Islet precursor cell (in vitro differentiated cells): ENCODE data around the gene FOXL3.
"Not testable (repeated sequence)": the region's sequence is repeated elsewhere in the genome, so short reads cannot be mapped to it uniquely, and the experiment has no call there.

ENCODE experiments used
- DNase-seq: peaks from one replicate; pipeline ENCODE4 v3.0.0-alpha.2; 2018

FOXL3 gene

DNA sequence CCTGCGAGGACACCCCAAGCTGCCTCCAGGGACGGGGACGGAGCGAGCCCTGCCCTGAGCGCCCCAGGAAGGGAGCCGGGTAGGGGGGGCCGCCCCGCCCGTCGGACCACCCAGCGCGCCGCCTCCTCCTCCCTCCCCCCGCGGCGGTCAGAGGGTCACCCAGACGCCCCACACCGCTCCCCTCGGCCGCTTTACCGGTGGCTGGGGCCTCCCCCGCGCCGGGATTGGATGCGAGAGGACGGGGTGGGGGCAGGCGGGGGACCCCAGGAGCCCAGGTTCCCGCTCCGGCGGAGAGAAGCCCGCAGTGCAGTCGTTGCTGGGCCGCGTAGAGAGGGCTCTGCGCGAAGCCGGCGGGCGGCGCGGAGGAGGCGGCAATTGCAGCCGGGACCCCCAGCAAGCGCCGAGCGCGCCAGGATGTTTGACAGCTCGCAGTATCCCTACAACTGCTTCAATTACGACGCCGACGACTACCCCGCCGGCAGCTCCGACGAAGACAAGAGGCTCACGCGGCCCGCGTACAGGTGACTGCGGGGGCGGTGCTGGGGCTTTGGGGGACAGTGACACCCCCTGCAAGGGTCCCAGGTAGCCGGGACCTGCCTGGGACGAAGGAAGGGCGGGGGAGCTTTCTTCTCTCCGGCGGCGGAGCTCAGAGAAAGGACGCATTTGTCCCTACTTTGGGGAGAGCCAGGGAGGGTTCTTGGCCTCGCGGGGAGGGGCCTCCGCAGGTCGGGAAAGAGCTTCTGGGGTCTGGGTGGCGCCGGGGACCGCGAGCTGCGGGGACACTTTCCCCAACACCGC lies at the start of gene FOXL3:
FOXL3 (plus strand) TSS at position 415 of the 798 bp plus-strand sequence; CDS start at position 415, 0 bp downstream.
- no peak for DNase-seq

DNA sequence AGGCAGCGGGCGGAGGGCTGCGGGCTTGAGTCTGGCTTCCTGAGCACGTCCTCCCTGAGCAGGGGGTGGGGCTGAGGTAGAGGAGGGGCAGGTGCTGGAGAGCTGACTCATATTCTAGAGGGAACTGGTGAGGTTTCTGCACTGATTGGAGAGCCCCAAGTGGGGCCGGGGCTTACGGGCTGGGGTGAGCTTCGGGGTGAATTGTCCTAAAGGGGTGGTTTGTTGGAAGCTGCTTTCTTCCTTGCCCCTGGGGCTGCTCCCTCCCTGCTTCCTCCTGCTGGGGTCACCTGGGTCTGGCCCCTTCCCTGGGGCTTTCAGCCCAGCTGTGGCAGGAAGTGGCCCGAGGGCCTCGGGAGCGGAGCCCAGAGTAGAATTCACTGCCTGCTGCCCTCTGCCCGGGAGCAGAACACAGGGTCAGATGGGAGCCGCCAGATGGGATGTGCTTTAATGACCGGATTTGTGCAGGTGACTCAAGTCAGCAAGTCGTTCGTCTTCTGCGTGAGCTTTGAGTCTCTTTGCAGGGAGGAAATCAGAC lies 49.0 kb upstream of the FOXL3 start:
- DNase-seq: peak; percentile 74

DNA sequence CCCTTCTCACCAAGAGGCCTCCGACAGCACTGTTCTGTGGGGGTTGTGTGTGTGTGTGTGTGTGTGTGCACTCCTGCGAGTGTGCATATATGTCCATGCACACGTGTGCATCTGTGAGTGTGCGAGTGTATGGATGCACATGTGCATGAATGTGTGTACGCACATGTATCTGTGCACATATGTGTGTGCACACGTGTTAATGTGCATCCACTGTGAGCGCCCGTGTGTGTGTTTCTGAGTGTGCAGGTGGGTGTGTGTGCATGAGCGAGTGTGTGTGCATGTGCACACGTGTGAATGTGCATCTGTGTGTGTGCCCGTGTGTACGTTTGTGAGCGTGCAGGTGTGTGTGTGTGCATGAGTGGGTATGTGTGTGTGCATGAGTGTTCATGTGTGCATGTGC lies 48.5 kb upstream of the FOXL3 start:
- DNase-seq: no peak

DNA sequence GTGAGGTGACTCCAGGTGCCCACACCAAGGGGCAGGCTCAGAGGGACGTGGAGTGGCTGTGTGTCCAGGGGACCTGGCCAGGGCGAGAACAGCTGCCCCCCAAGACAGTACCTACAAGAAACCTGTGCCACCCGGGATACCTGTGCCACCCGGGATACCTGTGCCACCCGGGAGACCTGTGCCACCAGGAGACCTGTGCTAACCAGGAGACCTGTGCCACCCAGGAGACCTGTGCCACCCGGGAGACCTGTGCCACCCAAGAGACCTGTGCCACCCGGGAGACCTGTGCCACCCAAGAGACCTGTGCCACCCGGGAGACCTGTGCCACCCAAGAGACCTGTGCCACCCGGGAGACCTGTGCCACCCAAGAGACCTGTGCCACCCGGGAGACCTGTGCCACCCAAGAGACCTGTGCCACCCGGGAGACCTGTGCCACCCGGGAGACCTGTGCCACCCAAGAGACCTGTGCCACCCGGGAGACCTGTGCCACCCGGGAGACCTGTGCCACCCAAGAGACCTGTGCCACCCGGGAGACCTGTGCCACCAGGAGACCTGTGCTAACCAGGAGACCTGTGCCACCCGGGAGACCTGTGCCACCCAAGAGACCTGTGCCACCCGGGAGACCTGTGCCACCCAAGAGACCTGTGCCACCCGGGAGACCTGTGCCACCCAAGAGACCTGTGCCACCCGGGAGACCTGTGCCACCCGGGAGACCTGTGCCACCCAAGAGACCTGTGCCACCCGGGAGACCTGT lies 47.0 kb upstream of the FOXL3 start:
- not testable (repeated sequence) for DNase-seq

DNA sequence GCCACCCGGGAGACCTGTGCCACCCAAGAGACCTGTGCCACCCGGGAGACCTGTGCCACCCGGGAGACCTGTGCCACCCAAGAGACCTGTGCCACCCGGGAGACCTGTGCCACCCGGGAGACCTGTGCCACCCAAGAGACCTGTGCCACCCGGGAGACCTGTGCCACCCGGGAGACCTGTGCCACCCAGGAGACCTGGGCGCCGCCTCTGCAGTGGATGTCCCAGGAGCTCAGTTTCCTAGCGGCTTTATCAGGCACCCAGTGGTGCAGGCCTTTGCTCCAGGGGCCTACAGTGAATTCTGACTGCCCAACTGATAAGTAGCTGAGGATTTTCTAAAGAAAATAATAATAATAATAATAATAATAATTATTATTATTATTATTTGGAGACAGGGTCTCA lies 46.4 kb upstream of the FOXL3 start:
- not testable (repeated sequence) for DNase-seq

DNA sequence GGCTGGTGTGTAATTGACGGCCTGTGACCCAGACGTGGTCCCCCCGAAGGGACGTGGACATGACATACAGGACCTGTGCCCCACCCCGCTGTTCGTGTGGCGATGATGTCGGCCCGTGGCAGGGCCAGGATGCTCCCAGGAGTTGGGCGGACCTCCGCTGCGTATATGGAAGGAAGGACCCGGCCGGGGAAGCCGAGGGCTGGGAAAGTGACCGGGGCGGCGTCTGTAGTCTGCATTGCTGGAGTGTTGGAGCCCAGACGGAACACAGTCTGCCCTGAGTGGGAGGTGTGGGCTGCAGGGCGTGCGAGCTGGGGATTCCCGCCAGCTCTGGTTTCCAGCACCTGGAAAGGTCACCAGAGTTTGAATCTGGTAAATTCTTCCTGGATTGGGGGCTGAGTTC lies 45.0 kb upstream of the FOXL3 start:
- DNase-seq: no peak

DNA sequence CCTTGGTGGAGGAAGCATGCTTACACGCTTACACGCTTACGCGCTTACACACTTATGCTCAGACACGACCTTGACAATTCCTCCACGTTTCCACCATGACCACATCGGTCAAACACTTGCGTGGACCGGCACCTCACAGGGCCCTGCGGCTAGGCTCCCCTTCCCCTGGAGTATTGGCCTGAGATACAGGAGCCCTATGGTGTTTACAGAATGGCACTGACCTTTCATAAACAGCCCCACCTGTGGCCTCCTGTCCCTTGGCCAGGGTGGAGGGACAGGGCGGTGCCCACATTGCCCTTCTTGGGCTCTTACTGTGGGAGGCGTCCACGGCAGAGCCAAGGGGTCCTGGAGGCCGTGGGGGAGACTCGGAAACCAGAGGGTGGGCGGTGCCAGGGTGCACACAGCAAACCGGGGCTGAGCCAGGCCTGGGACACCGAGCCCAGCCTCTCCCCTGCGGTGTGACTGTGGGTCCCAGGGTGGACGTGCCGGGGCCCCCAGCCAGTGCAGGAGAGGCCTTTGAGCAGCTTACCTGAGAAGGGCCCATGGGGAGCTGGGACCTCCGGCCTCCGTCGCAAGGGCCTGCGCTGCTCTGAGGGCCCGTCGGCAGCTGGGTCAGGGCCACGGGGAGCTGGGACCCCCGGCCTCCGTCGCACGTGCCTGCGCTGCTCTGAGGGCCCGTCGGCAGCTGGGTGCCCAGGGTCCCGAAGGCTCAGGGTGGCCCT lies 44.2 kb upstream of the FOXL3 start:
- no peak for DNase-seq

DNA sequence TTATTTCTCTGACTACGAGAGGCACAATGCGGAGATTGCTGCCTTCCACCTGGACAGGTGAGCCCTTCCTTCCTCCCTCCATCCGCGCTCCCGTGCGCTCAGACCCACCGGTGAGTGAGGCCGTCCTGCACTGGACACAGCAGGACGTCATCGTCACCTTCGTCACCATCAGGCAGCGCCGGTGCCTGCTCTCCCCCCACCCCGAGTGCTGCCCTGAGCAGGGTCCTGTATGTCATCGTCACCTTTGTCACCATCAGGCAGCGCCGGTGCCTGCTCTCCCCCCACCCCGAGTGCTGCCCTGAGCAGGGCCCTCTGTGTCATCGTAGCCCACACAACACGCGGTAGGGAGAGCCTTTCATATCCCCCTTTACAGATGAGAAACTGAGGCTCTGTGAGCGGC lies 43.5 kb upstream of the FOXL3 start:
- no peak for DNase-seq

DNA sequence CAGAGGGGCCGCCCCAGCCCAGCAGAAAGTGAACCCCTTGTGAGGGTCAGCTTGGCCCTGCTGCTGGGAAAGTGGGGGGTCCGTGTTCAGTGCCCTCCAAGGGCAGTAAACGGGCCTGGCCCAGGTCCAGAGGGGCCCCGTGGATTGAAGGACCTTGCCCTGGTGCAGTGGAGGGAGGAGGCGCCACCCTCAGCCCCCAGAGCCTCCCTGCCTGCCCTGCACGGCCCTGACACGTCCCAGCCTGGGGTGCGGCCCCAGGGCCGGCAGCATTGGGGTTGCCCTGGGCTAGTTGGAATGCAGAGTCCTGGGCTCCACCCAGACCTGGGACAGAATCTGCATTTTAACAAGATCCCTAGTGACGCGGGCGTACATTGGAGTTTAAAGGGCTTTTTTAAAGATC lies 42.8 kb upstream of the FOXL3 start:
- DNase-seq: no peak

DNA sequence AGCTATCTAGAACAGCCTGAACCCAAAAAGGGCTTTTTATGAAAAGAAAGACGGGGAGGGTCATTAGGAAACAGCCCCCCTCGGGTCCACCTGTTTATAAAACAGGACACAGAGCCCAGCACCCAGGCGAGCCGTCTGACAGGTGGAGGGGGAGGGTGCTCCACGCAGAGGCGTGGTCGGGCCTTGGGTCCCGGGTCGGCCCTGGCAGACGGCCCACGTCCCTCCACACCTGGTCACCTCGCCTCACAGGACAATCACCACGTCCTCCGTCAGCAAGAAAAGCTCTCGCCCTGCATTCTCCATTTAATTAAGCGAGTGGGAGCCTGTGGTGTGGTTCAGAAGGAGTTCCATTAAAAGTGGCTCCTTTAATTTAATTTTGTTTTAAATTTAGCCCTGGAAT lies 42.3 kb upstream of the FOXL3 start:
- DNase-seq: no peak

DNA sequence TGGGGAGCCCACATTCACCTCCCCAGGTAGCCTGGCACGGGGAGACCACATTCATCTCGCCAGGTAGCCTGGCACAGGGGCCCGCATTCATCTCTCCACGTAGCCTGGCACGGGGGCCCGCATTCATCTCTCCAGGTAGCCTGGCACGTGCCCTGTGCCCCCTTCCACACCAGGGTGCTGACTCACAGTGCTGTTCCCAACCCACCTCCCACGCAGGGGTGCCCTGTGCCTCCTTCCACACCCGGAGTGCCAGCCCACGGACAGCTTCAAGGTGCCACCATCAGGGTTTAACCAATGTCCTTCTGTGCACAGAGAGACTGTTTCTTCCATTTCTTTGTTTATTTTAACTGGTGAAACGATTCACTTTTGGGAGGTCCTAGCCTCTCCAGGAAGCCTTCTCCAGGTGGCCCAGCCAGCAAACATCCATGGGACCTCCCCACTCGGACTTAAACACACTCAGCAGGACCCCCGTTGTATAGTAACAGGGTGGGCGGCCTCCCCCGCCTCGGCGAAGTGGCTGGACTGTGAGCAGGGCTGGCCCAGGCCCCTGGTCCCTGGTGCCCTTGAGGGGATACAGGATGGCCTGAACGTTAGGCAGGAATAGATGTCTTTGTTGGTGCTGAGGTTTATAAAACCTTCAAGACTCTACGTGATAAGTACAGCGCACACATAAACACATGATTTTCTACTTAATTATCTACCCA lies 41.1 kb upstream of the FOXL3 start:
- no peak for DNase-seq

DNA sequence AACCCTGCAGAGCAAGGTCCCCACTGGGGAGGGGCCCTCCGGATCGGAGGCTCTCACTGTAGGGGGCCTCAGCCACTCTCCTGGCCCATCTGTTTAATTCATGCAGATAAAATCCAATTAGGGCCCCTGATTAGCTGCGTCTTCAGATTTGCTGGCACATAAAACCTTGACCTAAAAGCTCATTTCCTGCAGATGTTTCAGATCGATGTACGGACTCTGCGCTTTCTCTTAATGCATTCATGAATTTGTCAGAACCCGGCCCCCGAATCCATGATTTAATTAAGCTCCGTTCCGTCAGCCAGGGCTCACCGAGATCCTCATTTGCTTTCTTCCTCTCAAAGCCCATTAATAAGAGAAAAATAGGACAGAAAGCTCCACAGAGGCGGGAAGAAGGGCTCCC lies 40.0 kb upstream of the FOXL3 start:
- DNase-seq: no peak

DNA sequence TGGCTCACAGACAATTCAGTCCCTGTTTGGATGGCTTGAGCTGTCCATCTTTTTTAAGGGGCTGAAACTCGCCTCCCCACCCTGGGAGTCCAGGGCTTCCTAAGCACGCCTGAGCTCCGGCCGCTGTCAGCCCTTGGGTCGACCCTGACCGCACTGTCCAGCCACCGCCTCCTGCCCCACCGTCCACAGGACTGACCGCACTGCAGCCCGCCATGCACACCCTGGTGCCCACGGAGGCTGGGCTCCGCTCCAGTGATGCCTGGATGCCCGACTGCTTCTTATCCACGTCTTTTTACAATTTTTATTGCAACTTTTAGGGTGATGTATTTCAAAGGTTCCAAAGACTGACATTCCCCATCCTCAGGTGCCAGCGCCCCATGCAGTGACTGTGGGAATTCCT lies 39.4 kb upstream of the FOXL3 start:
- no peak for DNase-seq

DNA sequence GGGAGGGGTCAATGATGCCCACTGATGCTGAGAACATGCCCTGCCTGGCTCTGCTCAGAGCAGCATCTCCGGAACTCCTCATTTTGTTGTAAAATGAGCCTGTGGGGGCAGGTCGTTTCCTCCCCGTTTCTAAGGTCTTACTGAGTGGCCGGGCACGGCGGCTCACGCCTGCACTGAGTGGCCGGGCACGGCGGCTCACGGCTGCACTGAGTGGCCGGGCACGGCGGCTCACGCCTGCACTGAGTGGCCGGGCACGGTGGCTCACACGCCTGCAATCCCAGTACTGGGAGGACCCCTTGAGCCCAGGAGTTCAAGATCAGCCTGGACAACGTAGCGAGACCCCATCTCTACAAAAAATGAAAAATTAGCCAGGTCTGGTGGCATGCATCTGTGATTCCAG lies 39.0 kb upstream of the FOXL3 start:
- DNase-seq: no peak

DNA sequence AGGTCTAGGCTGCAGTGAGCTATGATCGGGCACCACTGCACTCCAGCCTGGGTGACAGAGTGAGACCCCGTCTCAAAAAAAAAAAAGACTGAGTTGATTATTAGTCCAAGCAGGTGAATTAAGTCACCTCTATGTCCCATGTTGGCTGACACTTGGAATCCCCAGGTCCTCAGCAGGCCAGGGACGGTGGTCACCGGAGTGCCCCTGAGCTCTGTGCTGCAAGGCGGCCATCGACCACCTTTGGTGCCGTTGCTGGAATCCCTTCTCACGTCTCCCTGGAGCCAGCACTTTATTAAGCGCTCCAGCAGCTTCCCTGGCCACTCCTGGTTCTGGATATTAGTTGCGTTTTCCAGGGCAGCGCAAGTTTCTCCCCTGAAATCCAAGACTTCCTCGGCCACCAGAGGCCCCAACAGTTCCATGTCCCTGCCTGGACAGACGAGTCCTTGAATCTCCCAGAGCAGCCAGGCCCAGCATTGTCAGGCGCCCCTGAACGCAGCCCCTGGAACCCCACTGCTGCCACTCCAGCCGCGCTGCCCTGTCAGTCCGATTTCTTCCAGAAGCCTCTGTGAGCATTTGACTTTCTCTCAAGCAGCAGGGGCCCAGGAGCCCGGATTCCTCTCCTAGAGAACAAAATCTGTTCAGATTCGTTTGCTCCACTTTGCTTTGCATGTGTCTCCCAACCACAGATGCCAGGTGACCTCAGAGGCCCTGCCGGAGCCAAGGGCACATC lies 38.4 kb upstream of the FOXL3 start:
- no peak for DNase-seq

DNA sequence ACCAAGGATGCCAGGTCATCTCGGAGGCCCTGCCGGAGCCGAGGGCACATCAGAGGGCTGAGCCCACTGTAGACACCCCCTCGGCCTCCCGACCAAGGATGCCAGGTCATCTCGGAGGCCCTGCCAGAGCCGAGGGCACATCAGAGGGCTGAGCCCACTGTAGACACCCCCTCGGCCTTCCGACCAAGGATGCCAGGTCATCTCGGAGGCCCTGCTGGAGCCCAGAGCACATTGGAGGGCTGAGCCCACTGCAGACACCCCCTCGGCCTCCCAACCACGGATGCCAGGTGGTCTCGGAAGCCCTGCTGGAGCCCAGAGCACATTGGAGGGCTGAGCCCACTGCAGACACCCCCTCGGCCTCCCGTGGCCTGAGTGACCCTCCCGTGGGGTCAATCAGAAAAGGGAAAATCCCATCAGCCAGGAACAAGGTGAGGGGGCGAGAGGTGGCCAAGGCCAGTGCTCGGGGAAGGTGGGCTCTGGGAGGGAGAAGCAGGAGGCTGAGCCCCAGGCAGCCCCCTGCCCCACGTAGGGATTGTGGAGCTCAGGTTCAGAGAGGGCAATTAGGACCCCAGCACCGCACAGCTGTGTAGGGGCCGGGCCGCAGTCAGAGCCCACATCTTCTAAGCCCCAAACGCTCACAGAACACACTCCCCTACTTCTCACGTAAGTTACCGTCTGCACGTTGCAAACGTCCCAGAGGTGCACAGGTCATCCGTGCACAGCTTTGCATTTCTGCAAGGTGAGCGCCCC lies 37.6 kb upstream of the FOXL3 start:
- no peak for DNase-seq

DNA sequence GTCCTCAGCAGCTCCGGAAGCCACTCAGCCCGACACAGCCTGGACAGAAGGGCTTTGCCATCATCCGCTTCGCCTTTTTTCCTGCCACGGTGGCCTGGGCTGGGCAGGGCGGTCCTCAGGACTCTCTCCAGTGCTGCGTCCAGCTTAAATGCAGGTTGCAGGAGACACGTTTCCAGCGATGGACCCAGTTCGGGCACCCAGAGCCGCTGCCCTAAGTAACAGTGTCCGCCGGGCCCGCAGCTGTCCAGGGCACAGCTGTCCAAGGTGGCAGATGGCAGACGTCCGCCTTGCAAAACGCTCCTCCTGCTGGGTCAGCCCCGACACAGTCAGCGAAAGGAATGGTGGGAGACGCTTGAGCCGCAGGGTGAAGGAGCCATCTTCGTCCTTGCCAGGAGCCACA lies 37.0 kb upstream of the FOXL3 start:
- no peak for DNase-seq

DNA sequence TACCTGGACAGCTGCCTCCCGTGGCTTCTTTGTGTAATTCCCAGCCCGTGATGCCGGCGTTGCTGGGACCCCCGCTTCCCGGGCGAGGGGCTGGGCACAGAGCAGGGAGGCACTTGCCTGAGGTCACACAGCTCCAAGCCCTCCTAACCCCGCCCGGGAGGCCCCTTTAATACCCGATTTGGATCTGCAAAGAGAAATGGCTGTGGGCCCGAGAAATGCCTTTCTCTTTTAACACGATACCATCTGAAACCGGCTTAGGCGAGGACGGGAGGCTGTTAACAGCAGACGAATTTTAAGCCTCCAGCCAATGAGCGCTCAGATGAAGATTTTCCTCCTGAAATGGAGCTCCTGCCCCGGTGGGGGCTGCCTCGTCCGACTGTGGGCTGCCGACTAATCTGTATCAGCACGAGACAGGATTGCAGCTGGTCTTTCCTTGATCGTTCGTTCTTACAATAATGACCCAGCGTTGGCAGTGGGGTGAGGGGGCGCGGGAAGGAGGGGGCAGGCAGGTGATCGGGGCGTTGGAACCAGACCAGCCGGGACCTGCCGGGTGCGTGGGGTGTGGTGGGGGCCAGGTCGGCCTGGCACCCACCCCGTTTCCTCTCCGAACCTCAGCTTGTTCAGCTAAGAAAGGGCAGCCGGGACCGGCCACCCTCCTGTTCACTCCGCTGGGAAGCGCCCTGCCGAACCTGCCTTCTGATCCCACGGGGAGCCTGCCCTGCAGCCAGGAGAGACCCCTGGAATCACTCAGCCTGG lies 36.2 kb upstream of the FOXL3 start:
- DNase-seq: no peak

DNA sequence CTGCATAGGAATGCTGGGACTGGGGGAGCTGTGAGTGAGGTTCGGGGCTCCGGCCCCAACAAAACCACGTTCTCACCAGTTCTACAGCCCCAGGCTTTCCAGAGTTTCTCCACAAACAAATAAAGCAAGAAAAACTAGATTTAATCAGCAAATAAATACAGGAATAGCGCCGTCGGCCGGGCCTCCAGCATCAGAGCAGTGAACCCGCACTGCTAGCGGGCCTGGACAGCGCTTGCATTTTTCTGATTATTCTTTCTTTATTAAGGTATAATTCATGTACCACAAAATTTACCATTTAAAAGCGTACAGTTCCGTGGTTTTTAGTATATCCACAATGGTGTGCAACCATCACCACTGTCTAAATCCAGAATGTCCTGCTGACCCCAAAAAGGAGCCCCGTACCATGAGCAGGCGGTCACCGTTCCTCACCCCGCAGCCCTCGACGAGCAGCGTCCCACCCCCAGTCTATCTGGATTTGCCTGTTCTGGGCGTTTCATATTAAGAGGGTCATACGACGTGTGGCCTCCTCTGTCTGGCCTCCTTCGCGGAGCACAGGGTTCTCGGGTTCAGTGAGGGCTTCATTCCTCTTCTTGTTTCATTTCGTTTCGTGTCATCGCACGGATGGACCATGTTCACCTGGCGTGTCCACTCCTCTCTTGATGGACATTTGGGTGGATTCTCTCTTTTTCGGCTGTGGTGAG lies 35.5 kb upstream of the FOXL3 start:
- DNase-seq: no peak

DNA sequence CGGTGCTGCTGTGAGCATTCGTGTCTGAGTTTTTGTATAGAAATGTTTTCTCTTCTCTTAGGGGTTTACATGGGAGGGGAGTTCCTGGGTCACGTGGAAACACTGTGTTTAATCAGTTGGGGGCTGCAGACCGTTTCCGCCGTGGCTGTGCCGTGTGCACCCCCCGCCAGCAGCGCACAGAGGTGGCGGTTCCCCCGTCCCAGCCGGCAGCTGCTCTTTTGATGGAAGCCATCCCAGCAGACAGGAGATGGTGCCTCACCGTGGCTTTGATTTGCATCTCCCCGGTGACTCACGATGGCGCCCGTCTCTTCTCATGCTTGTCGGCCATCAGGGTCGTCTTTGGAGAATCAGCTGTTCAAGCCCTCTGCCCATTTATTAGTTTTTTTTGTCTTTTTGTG lies 34.9 kb upstream of the FOXL3 start:
- DNase-seq: no peak
